PC-3 (cell line): ENCODE data around the gene POSTN. TPM values are rescaled to one million over a fixed set of nuclear protein-coding genes. Genes with fewer than 3 reads are reported as not detected.

Experiments
- ATAC-seq: fragments of 200-7000 bp; cut with Tn5 transposase; 2 replicates; pipeline ENCODE4 v1.9.1; 2020; ENCODE audit warnings: mild to moderate bottlenecking, moderate library complexity
- BruUV-seq: library from RNA; stranded (reverse); fragments of 400-500 nt; replicated peaks from 2 replicates; lab custom pipeline; 2021; lab: Mats Ljungman, UMichigan
- CTCF ChIA-PET: fragments of 300-600 bp; sonication (Branson Sonifier 250); formaldehyde crosslinking; loops from one replicate; lab custom pipeline; 2022; ENCODE audit warnings: antibody characterized with exemption; lab: Charles Lee
- POLR2A ChIA-PET: fragments of 300-600 bp; sonication (Branson Sonifier 250); formaldehyde crosslinking; loops from one replicate; lab custom pipeline; 2022; ENCODE audit warnings: antibody characterized with exemption; ENCODE audit not compliant: unreplicated experiment; lab: Charles Lee
- DNase-seq: peaks from one replicate; pipeline ENCODE4 v3.0.0-alpha.2; 2015
- H2AFZ ChIP-seq: fragments of 300-600 bp; sonication (generic); 2 replicates; pipeline ENCODE4 v1.6.0; 2016; ENCODE audit warnings: antibody characterized with exemption, low read length
- H3F3A ChIP-seq: fragments of 300-600 bp; sonication (generic); one replicate; pipeline ENCODE4 v1.6.0; 2017; ENCODE audit warnings: antibody characterized with exemption, low read length, control low read depth, mild to moderate bottlenecking; ENCODE audit not compliant: unreplicated experiment
- H3K27ac ChIP-seq: fragments of 300-600 bp; sonication (generic); 2 replicates; pipeline ENCODE4 v1.5.1; 2016; ENCODE audit warnings: mild to moderate bottlenecking, low read length
- H3K27me3 ChIP-seq: fragments of 300-600 bp; sonication (generic); 2 replicates; pipeline ENCODE4 v1.6.1; 2016; ENCODE audit warnings: low read length, mixed read lengths
- H3K36me3 ChIP-seq: fragments of 300-600 bp; sonication (generic); 2 replicates; pipeline ENCODE4 v1.6.1; 2016; ENCODE audit warnings: low read depth, mixed run types, low read length, mixed read lengths
- H3K4me1 ChIP-seq: fragments of 300-600 bp; sonication (generic); 2 replicates; pipeline ENCODE4 v1.5.1; 2016; ENCODE audit warnings: low read length; ENCODE audit not compliant: insufficient read depth
- H3K4me2 ChIP-seq: fragments of 300-600 bp; sonication (generic); 2 replicates; pipeline ENCODE4 v1.6.0; 2016; ENCODE audit warnings: low read length
- H3K4me3 ChIP-seq: fragments of 300-600 bp; sonication (generic); 2 replicates; pipeline ENCODE4 v1.5.1; 2016; ENCODE audit warnings: mild to moderate bottlenecking, low read length, mixed read lengths
- H3K79me2 ChIP-seq: fragments of 300-600 bp; sonication (generic); 2 replicates; pipeline ENCODE4 v1.6.1; 2017; ENCODE audit warnings: low read length, mixed read lengths
- H3K9ac ChIP-seq: fragments of 300-600 bp; sonication (generic); 2 replicates; pipeline ENCODE4 v1.6.0; 2016; ENCODE audit warnings: mild to moderate bottlenecking, low read length
- H3K9me2 ChIP-seq: fragments of 300-600 bp; sonication (generic); replicated peaks from 2 replicates; pipeline ENCODE4 v1.6.1; 2016; ENCODE audit warnings: mixed run types, low read length, mixed read lengths
- H3K9me3 ChIP-seq: fragments of 300-600 bp; sonication (generic); 2 replicates; pipeline ENCODE4 v1.6.1; 2016; ENCODE audit warnings: low read length, mixed read lengths
- H4K20me1 ChIP-seq: fragments of 300-600 bp; sonication (generic); 2 replicates; pipeline ENCODE4 v1.6.1; 2016; ENCODE audit warnings: low read length, mixed read lengths
- CTCF ChIP-seq: fragments of 300-600 bp; sonication (generic); conservative IDR thresholded peaks from 2 replicates; pipeline ENCODE4 v1.5.1; 2017; ENCODE audit warnings: antibody characterized with exemption, low read depth, mild to moderate bottlenecking, low read length
- EZH2 ChIP-seq: fragments of 300-600 bp; sonication (generic); IDR thresholded peaks from one replicate; pipeline ENCODE4 v1.6.1; 2017; ENCODE audit warnings: antibody characterized with exemption, mild to moderate bottlenecking, low read length; ENCODE audit not compliant: unreplicated experiment
- EZH2phosphoT487 ChIP-seq: fragments of 300-600 bp; sonication (generic); IDR thresholded peaks from 2 replicates; pipeline ENCODE4 v1.6.1; 2018; ENCODE audit warnings: mild to moderate bottlenecking, antibody characterized with exemption, low read length, borderline replicate concordance
- intact Hi-C: fragments of 100-400 bp; cut with micrococcal nuclease; formaldehyde crosslinking; loops from 2 replicates; pipeline ENCODE4 v1.9.0; 2023
- total RNA-seq: library from RNA; depleted of rRNA; stranded (reverse); fragments of >200 nt; gene quantifications from 2 replicates; pipeline ENCODE4 v1.2.3, GENCODE V29; 2014

Gene POSTN
- total RNA-seq, 1 experiment from 2014 or later: not detected

- Histone ChIP-seq H3K9ac (no peak overlapping the region), H4K20me1 (no peaks in the 10 kb centered on the region), H3K9me3 (no peaks in the 10 kb centered on the region), H3K4me3 (no peak overlapping the region), H3K36me3 (no peaks in the 10 kb centered on the region), H2AFZ (no peak overlapping the region), H3K9me2 (no peaks in the 10 kb centered on the region), H3K79me2 (no peaks in the 10 kb centered on the region), H3K4me1 (peaks cover 4% of the 10 kb centered on the region; the same call in 1 of the 2 replicates), H3K27me3 (no peaks in the 10 kb centered on the region), H3K27ac (no peak overlapping the region), H3K4me2 (no peak overlapping the region), H3F3A (no peaks in the 10 kb centered on the region)
- BruUV-seq: no TSS peak
- intact Hi-C loops: no loop called here
- CTCF ChIA-PET: no interaction called here
- ATAC-seq (no peak), DNase-seq (no peak)
- TF ChIP-seq EZH2 (no peak), CTCF (no peak), EZH2phosphoT487 (no peak)
- POLR2A ChIA-PET: no interaction called here
Observed at GRCh38 chr13:37621811-37622361, 23.3 kb upstream of the POSTN start.

- TF ChIP-seq EZH2 (no peak), CTCF (no peak), EZH2phosphoT487 (no peak)
- Histone ChIP-seq H3K9me2 (no peaks in the 10 kb centered on the region), H2AFZ (no peak overlapping the region), H3K9me3 (no peaks in the 10 kb centered on the region), H3K27ac (no peak overlapping the region), H3F3A (no peaks in the 10 kb centered on the region), H3K4me1 (peaks cover 4% of the 10 kb centered on the region; the same call in 1 of the 2 replicates), H4K20me1 (no peaks in the 10 kb centered on the region), H3K9ac (no peak overlapping the region), H3K4me3 (no peak overlapping the region), H3K27me3 (peaks cover 3% of the 10 kb centered on the region; the same call in 1 of the 2 replicates), H3K36me3 (no peaks in the 10 kb centered on the region), H3K4me2 (no peak overlapping the region), H3K79me2 (no peaks in the 10 kb centered on the region)
- no TSS peak for BruUV-seq
- CTCF ChIA-PET: no interaction called here
- POLR2A ChIA-PET: no interaction called here
- DNase-seq (no peak), ATAC-seq (no peak)
- intact Hi-C loops: no loop called here
Observed at GRCh38 chr13:37618554-37618953, 20.0 kb upstream of the POSTN start.

- no TSS peak for BruUV-seq
- no peak overlapping the region for H3K4me3 ChIP-seq
- H3K9ac ChIP-seq: no peak overlapping the region
- H3F3A ChIP-seq: no peaks in the 10 kb centered on the region
- ChIA-PET POLR2A (no interaction called here), CTCF (no interaction called here)
- ATAC-seq (peak; percentile 29; the same call in 1 of the 2 replicates), DNase-seq (peak; percentile 39)
- H3K9me2 ChIP-seq: no peaks in the 10 kb centered on the region
- no peaks in the 10 kb centered on the region for H3K79me2 ChIP-seq
- no peaks in the 10 kb centered on the region for H3K9me3 ChIP-seq
- H3K27ac ChIP-seq: no peak overlapping the region
- no peak overlapping the region for H3K4me2 ChIP-seq
- no peak for TF ChIP-seq EZH2
- no peak for TF ChIP-seq CTCF
- TF ChIP-seq EZH2phosphoT487: no peak
- no peaks in the 10 kb centered on the region for H4K20me1 ChIP-seq
- H3K4me1 ChIP-seq: peaks cover 4% of the 10 kb centered on the region; the same call in 1 of the 2 replicates
- H2AFZ ChIP-seq: no peak overlapping the region
- H3K36me3 ChIP-seq: no peaks in the 10 kb centered on the region
- intact Hi-C loops: no loop called here
- peaks cover 14% of the 10 kb centered on the region; the same call in 1 of the 2 replicates for H3K27me3 ChIP-seq
Observed at GRCh38 chr13:37617173-37617572, 18.6 kb upstream of the POSTN start.
